GM18858 (cell line): Measurements from ENCODE around the gene SORBS1.
"Not testable (repeated sequence)": the region's sequence is repeated elsewhere in the genome, so short reads cannot be mapped to it uniquely, and the experiment has no call there.

Experiments used
- ATAC-seq: cut with Tn5 transposase; IDR thresholded peaks from one replicate; pipeline ENCODE4 v1.9.1; 2021; ENCODE audit not compliant: unreplicated experiment

The SORBS1 gene

GRCh38 chr10:95493862-95494261 is 67.3 kb downstream of the SORBS1 start:
- no peak for ATAC-seq

GRCh38 chr10:95487994-95488393 is 73.2 kb downstream of the SORBS1 start:
- ATAC-seq = no peak

- ATAC-seq = no peak
Measured at GRCh38 chr10:95485056-95485844, 75.9 kb downstream of the SORBS1 start.

- no peak for ATAC-seq
Measured at GRCh38 chr10:95482501-95483233, 78.5 kb downstream of the SORBS1 start.

- no peak for ATAC-seq
Measured at GRCh38 chr10:95480901-95481491, 80.2 kb downstream of the SORBS1 start.

- no peak for ATAC-seq
Measured at GRCh38 chr10:95480102-95480900, 80.9 kb downstream of the SORBS1 start.

- ATAC-seq = no peak
Measured at GRCh38 chr10:95478935-95479334, 82.2 kb downstream of the SORBS1 start.

GRCh38 chr10:95478185-95478584 is 83.0 kb downstream of the SORBS1 start:
- no peak for ATAC-seq

- no peak for ATAC-seq
Measured at GRCh38 chr10:95477175-95477520, 84.0 kb downstream of the SORBS1 start.

GRCh38 chr10:95476469-95477174 is 84.5 kb downstream of the SORBS1 start:
- no peak for ATAC-seq

GRCh38 chr10:95475827-95476468 is 85.2 kb downstream of the SORBS1 start:
- no peak for ATAC-seq

GRCh38 chr10:95475003-95475383 is 86.2 kb downstream of the SORBS1 start:
- ATAC-seq = no peak

- ATAC-seq = no peak
Measured at GRCh38 chr10:95474228-95475002, 86.8 kb downstream of the SORBS1 start.

- no peak for ATAC-seq
Measured at GRCh38 chr10:95472304-95473088, 88.7 kb downstream of the SORBS1 start.

GRCh38 chr10:95469676-95470075 is 91.5 kb downstream of the SORBS1 start:
- no peak for ATAC-seq

- no peak for ATAC-seq
Measured at GRCh38 chr10:95469251-95469650, 91.9 kb downstream of the SORBS1 start.

- ATAC-seq = not testable (repeated sequence)
Measured at GRCh38 chr10:95467642-95468041, 93.5 kb downstream of the SORBS1 start.

- ATAC-seq = no peak
Measured at GRCh38 chr10:95467162-95467599, 94.0 kb downstream of the SORBS1 start.

- ATAC-seq = no peak
Measured at GRCh38 chr10:95466436-95466835, 94.7 kb downstream of the SORBS1 start.
